Ascending aorta (tissue), 2 donors: ENCODE results near the gene SFTPD. TPM values are rescaled to one million over a fixed set of nuclear protein-coding genes. Genes with fewer than 3 reads are reported as not detected.

Experiments used
- DNase-seq, 2 donors: peaks; one replicate each; pipeline ENCODE4 v3.0.0-alpha.2; 2019; ENCODE audit warnings: low spot score in 2 of 2
- H3K27ac ChIP-seq, 2 donors: fragments of 200-600 bp; sonication (generic); one replicate each; pipeline ENCODE4 v1.5.1; 2016 to 2017; ENCODE audit warnings: mild to moderate bottlenecking in 1 of 2
- H3K27me3 ChIP-seq: fragments of 200-600 bp; sonication (generic); one replicate; pipeline ENCODE4 v1.5.1; 2017
- H3K36me3 ChIP-seq, 2 donors: fragments of 200-600 bp; sonication (generic); one replicate each; pipeline ENCODE4 v1.5.1; 2016
- H3K4me1 ChIP-seq, 2 donors: fragments of 200-600 bp; sonication (generic); one replicate each; pipeline ENCODE4 v1.5.1; 2016 to 2017; ENCODE audit warnings: mild to moderate bottlenecking in 1 of 2
- H3K4me3 ChIP-seq, 2 donors: fragments of 200-600 bp; sonication (generic); one replicate each; pipeline ENCODE4 v1.5.1; 2016 to 2017; ENCODE audit warnings: mild to moderate bottlenecking in 1 of 2
- H3K9me3 ChIP-seq, 2 donors: fragments of 200-600 bp; sonication (generic); one replicate each; pipeline ENCODE4 v1.5.1; 2016
- CTCF ChIP-seq, 3 experiments: fragments of 200-600 bp in 2 of 3; fragments of 450-650 bp in 1 of 3; sonication (generic) in 2 of 3; IDR thresholded peaks; one replicate each; pipeline ENCODE4 v1.5.1; 2016 to 2019; ENCODE audit warnings: antibody characterized with exemption in 3 of 3, mild to moderate bottlenecking in 1 of 3, moderate library complexity in 1 of 3
- intact Hi-C: fragments of 100-400 bp; cut with DNase I; formaldehyde crosslinking; loops from one replicate; pipeline ENCODE4 v1.15.1; 2023
- total RNA-seq: library from RNA; depleted of rRNA; stranded (reverse); fragments of >200 nt; gene quantifications from one replicate; pipeline ENCODE4 v1.1.0, GENCODE V29; 2016

SFTPD gene
- total RNA-seq, 1 donor from 2014 or later, result not detected

GRCh38 chr10:79980711-79981110 lies 31.8 kb upstream of the SFTPD start:
- no peak for TF ChIP-seq CTCF (IDR thresholded peaks at IDR 0.05)
- H3K27ac ChIP-seq, result peak overlapping the region; percentile 25 to 89
- no peak overlapping the region for H3K4me3 ChIP-seq
- no peaks in the 10 kb centered on the region for H3K9me3 ChIP-seq
- H3K27me3 ChIP-seq, result no peaks in the 10 kb centered on the region
- intact Hi-C loops, result no loop called here
- H3K36me3 ChIP-seq, result no peaks in the 10 kb centered on the region
- DNase-seq, result no peak
- H3K4me1 ChIP-seq, result peaks cover 0 to 6% of the 10 kb centered on the region in 2 donors

GRCh38 chr10:79979976-79980687 lies 31.2 kb upstream of the SFTPD start:
- no peak for DNase-seq
- Histone ChIP-seq H3K9me3 (no peaks in the 10 kb centered on the region), H3K4me3 (no peak overlapping the region), H3K36me3 (no peaks in the 10 kb centered on the region), H3K4me1 (peaks cover 0 to 6% of the 10 kb centered on the region in 2 donors), H3K27ac (peak overlapping the region; percentile 25 to 89), H3K27me3 (no peaks in the 10 kb centered on the region)
- TF ChIP-seq CTCF (IDR thresholded peaks at IDR 0.05), result no peak
- intact Hi-C loops, result no loop called here

- H3K27ac ChIP-seq, result no peak overlapping the region
Measured at GRCh38 chr10:79979310-79979975, 30.5 kb upstream of the SFTPD start.

GRCh38 chr10:79976999-79977398 lies 28.1 kb upstream of the SFTPD start:
- intact Hi-C loops, result no loop called here
- H3K27ac ChIP-seq, result no peak overlapping the region
- H3K36me3 ChIP-seq, result no peaks in the 10 kb centered on the region
- H3K27me3 ChIP-seq, result no peaks in the 10 kb centered on the region
- DNase-seq, result no peak
- H3K4me3 ChIP-seq, result no peak overlapping the region
- no peaks in the 10 kb centered on the region for H3K4me1 ChIP-seq
- no peak for TF ChIP-seq CTCF (IDR thresholded peaks at IDR 0.05)
- no peaks in the 10 kb centered on the region for H3K9me3 ChIP-seq

More at GRCh38 chr10:79979310-79979975, 30.5 kb upstream of the SFTPD start:
- no peaks in the 10 kb centered on the region for H3K9me3 ChIP-seq
- no peak for DNase-seq
- no peaks in the 10 kb centered on the region for H3K36me3 ChIP-seq
- H3K4me1 ChIP-seq, result peaks cover 0 to 6% of the 10 kb centered on the region in 2 donors
- no peak overlapping the region for H3K4me3 ChIP-seq
- H3K27me3 ChIP-seq, result no peaks in the 10 kb centered on the region
- intact Hi-C loops, result no loop called here
- TF ChIP-seq CTCF (IDR thresholded peaks at IDR 0.05), result no peak

GRCh38 chr10:79970062-79970461 lies 21.2 kb upstream of the SFTPD start:
- no peak overlapping the region for H3K27ac ChIP-seq
- H3K4me1 ChIP-seq, result no peaks in the 10 kb centered on the region
- no peak overlapping the region for H3K4me3 ChIP-seq
- peaks cover 0 to 9% of the 10 kb centered on the region in 2 donors for H3K9me3 ChIP-seq
- intact Hi-C loops, result no loop called here
- no peak for TF ChIP-seq CTCF (IDR thresholded peaks at IDR 0.05)
- no peak for DNase-seq
- H3K27me3 ChIP-seq, result no peaks in the 10 kb centered on the region
- no peaks in the 10 kb centered on the region for H3K36me3 ChIP-seq
